ENCODE measurements around the gene CPXM2.

The CPXM2 gene

DNA sequence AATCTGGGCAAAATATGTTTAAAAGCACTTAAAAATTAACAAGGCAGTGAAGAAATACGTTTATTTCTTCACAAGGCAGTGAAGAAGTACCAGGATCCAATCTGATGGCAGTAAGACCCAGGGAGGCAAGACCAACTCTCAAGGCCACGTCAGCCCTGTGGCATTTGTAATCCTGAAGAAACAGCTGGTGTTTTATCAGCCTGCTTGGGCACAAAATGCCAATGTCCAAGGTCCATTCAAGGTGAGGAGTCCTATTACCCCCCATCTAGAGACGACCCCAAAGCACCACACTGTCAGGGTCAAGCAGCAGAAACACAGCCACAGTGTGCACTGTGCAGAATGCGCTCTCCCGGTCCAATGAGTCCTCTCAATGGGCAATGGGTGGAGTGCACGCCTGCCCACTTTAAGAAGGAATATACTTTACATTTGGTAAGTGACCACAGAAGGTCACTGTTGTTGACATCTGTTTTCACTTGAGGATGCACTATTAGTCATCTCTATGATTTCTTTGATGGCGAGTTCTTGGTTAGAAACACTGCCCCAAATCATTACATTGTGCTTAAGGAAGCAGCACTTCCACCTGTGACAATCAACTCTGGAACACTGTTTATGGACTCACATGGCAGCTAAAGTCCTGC, 12.8 kb downstream of the CPXM2 start:
- DNase-seq: no peak

DNA sequence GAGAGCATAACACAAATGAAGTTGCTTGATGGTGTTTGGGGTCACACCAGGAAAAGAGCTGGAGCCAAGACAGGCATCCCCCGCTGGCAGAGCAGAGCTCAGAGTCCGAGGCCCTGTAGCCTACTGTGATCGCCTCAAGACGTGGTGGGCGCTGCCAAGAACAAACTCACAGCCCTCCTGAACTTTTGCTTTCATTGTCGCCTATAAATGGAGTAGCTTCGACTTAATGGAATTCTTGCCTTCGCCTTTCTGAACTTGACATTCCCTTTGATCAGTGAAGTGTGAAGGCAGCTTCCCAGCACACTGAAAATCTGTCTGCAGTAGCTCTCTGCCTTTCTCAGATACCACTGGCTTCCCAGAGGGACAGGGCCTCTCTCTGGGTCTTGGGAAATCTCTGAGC, 21.3 kb downstream of the CPXM2 start:
- no peak for DNase-seq

- no peak for DNase-seq
Measured at GRCh38 chr10:123869020-123869414, 22.6 kb downstream of the CPXM2 start.

DNA sequence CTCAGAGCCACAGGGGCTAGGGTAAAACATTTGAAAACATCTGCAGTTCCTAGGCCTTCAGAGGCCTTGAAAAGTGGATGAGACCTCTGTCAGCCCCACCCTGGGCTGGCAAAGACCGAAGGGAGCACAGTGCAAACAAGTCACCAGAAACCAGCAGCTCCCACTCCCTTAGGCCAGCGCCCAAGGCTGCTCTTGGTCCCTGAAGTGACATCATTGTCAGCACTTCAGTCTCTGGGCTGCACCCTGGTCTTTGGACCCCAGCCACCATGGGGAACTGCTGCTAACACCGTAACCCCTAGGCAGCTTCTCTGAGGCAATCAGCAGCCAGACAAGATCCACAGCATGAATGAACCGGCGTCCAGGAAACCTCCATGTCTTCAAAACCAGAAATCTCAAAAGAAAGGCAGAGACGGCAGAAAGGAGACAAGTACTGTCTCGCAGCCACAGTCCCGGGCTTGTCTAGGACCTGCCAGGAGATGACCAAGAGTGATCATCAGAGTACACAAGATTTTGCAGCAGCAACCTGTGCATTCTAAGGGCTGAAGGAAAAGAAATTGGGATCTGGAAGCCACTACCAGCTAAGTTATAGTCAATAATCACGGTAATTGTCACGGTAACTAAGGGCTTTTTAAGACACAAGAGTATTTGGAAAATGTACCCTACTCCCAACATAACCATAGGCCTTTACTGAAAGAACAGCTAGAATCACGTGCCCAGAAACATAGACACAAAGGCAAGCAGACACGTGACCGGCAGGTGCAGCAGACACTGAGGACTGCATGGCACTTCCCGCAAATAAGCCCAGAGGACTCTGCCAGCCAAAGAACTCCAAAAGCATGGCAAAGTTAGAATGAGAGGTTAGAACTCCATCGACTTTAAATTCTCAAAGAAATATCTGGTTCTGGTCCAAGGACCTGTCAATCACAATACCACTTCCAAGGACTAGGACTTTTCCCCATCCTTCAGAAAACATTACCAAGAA, 23.3 kb downstream of the CPXM2 start:
- no peak for DNase-seq

DNA sequence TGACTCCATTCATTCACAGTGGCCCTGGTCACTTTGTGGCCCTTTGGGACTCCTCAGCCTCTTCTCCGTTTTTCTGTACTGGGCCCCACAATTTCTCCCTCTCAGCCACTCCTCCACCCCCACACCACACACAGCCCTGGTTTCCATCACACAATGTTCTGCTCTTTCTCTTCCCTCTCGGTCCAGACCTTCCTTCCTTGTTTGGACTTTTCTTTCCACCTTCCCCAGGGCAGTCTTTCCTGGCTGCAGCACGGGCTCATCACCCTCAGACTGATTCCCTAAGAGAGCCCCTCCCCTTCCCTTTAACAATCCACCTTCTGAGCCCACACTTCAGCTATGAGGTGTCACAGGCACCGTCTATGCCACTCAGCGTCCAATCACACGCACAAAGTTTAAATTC, 25.7 kb downstream of the CPXM2 start:
- DNase-seq: no peak

DNA sequence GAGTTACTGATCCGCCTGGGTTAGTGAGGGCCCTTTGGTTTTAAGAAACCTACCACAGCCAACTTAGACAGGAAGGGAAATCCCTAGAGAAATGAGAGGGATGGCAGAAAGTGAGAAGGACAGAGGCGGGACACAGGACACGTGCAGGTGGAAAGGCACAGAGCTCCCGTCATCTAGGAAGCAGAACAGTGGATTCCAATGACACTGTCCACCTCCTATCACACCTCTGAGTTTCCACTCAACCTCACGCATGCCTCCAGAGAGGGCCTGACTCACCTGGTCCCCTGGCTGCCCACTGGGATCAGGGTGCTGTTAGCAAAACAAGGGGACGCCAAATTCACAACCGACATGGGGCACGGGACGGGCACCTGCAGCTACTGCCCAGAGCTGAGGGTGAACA, 26.3 kb downstream of the CPXM2 start:
- no peak for DNase-seq

- DNase-seq: no peak
Measured at GRCh38 chr10:123864923-123865322, 26.7 kb downstream of the CPXM2 start.

DNA sequence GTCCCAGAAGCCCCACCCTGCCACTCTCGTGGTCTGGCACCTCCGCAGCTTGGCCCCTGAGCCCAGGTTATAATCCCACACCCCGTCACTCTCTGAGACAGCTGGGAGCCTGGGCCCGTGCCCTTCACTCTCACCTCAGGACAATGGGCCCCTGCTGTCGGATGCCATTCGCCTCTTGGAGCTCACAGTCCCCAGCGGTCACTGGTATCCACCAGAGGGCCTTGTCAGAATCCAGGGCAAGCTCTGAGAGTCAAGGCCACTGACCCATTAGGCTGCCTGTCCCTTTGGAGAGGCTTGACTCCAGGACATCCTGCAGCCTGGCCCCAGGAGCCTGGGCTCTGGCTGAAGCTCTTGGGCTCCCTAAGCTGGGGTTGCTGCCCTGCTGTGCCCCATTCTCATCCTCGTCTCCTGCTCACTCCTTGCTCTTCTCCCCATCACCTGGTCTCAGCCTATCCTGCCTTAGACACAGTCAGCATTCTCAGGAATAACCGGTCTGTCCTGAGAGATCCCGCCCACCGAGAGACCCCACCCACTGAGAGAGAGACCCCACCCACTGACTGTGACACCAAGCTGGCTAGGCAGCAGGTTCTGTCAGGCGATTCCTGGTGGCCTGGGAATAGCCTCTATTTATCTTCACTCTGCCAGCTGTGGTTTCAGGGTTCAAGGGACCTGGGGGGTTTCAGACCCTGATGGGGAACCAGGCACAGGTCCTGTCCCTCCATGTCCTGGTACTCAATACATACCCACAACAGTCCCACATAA, 27.7 kb downstream of the CPXM2 start:
- no peak for DNase-seq

GRCh38 chr10:123863183-123863575, 28.4 kb downstream of the CPXM2 start:
- DNase-seq: no peak

DNA sequence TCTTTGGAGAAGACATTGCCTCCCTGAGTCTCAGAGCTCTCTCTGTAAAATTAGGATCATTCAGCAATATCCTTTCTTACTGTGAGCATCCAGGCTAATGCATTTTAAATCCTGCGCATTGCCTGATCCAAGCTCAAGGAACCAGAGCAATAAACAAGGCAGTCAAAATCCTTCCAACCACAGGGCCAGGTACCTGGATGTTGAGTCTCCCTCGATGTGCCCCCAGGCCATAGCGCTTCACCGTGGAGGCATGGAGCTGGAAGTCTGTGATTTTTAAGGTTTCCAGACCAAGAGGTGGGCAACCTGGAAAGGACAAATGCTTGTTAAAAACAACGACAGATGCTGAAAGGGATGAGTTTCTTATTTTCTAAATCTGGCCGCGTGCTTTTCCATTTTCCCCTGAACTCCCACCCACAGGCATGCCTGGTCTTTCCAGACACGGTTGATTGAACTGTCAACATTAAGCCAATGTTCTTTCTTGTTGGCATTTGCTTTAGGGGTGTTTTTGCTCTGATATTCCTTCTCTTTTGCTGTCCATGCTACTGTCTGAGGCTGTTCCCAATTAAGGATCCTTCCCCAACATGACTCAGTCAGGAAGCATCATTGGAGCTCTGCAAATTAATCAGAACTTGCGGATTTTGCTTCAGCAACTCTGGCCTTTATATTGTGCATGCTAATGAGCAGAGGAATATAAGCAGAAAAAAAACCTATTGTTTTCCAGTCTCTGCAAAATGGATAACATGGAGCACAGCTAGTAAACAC, 29.0 kb downstream of the CPXM2 start:
- DNase-seq: peak in 1 of 58 donors; percentile 37

- DNase-seq: no peak
Measured at GRCh38 chr10:123860856-123861255, 30.8 kb downstream of the CPXM2 start.

GRCh38 chr10:123860209-123860608, 31.4 kb downstream of the CPXM2 start:
- DNase-seq: no peak

DNA sequence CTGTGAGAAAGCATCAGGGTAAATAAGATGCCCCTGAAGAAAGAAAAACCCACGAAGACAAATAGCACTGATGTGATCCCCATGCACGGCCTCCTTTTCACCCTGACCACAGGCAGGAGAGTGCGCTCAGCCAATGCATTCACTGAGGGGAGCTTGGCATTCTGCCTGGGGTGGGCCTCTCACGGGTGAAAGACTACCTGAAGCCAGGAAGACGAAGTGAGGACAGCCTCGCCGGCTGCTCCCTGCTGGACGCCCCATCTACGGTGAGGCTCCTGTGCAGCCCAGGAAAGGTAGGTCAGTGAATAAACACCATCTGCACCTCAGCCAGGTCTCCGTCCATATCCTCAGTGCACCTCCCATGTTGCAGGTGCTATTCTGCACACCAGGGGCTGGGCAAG, 32.0 kb downstream of the CPXM2 start:
- no peak for DNase-seq

DNA sequence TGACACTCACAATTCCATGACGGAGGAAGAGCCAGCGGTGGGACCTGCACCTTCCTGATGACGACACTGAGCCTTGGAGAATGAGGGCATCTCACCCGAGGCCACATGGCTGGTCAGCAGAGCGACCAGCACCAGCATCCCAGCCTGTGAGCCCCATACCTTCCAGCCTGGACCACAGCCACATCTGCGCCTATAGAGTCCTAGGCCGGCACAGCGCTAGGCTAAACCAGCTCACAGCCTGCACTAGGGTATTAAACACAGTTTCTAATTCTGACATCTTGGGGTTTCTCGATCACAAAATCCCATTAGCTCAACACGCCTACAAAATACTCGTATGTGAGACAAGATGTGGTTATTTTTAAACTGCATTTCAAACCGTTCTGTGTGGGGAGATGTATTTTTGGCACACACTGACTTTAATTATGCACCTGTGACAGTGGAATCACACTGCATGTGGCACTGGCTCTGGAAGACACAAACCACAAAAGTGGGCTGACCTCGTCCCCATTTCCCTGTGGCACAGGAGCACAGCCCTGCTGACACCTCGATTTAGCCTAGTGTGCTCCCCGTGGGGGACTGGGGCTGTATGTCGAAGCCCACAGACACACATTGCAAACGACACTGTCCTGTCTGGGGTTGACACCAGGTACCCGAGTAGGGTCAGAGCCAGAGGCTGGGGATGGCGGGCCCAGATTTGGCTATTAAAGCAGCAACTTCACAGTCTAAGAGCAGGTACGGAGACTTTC, 32.5 kb downstream of the CPXM2 start:
- no peak for DNase-seq

- DNase-seq: peak in 12 of 58 donors; percentile 3 to 60 (median 20)
Measured at GRCh38 chr10:123858077-123858681, 33.4 kb downstream of the CPXM2 start.

- no peak for DNase-seq
Measured at GRCh38 chr10:123857616-123858015, 34.0 kb downstream of the CPXM2 start.

DNA sequence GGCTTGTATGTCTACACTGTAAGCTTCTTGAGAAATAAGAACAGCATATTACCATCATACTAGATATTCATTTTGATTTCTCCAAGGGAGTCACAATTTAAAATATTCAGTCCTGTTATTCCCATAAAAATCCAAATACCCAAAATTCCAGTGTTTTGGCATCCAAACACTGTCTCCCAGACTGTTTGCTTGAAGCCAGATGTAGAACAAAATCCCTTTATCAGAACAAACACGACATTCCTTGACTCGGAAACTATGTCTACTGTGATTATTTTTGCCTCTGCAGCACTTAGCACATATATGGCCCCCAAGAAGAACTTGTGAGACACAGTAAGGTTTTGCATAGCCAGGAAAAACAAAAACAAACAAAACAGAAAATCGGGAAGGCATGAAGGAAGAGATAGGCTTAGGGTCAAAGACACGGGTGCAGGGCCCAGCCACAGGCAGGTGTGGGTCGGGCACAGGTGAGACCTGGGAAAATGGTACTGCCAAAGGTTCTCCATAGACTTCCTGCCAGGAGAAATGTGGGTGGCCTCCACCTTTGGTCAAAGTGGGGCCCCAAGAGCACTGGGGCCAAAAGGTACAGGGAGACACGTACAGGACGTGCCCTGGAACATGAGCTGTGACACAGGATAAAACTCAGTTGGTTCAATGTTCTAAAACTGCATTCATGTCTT, 36.5 kb downstream of the CPXM2 start:
- DNase-seq: no peak

GRCh38 chr10:123854498-123854897, 37.1 kb downstream of the CPXM2 start:
- no peak for DNase-seq

DNA sequence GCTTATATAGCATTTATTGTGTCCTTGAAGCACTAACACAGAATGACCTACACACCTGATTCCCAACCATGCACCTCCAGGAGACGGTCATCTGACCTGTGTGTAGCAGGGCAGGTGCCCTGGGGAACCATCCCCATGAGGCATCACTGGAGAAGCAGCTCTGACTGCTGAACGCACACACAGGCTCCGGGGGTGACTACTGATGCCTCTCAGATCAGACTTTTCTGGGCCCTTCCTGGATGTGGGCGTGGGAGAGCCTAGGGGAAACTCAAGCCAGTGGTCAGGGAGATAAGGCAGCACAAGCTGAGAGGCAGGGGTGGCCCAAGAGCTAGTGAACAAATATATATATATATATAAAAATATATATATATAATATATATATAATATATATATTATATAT, 37.6 kb downstream of the CPXM2 start:
- DNase-seq: no peak

Data from anterior cingulate cortex (tissue), 58 donors.